ENCODE results near the gene TRIM10.
A peak's percentile ranks its signal among the peaks of the same experiment; 100 is the strongest.
"Not testable (repeated sequence)": the region's sequence is repeated elsewhere in the genome, so short reads cannot be mapped to it uniquely, and the experiment has no call there.

TRIM10 gene

DNA sequence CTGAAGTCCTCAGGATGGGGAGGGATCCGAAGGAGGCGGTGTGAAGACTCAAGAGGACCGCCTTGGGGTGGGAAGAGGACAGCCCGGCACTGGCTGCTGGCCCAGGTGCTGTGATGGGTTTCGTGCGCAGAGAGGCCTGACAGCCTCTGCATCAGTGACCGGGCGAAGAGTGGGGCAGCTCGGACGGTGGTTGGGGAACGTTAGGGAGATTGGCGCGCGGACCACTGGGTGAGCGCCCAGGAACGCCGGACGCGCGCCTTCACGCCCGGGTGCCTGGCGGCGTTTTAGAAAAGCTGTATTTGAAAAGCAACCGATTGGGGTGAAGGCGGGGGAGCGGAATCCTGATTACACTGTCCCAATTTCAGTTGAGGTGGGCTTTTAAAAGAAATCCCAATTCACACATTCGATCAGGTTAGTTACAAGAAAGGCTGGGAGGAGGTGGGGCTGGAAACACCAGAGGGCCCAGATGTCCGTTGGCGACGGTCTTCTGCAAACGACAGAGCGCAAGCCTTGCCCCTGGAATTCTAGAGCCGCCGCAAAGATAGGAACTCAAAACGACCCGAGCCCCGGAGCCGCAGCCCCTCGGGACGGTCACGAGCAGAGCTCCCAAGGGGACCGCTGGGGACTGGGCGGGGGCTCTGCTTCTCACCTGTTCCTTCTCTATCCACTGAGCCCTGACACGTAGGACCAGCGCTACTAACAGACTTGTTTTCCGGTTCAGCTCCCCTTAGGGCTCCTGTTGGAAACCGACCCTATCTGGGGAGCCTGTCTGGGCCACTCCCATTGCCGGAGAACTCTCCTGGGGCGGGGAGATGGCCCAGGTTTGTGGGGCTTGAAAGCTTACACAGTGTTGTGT lies 33.5 kb downstream of the TRIM10 start:
- DNase-seq (ENCODE audit: low read depth): no peak

DNA sequence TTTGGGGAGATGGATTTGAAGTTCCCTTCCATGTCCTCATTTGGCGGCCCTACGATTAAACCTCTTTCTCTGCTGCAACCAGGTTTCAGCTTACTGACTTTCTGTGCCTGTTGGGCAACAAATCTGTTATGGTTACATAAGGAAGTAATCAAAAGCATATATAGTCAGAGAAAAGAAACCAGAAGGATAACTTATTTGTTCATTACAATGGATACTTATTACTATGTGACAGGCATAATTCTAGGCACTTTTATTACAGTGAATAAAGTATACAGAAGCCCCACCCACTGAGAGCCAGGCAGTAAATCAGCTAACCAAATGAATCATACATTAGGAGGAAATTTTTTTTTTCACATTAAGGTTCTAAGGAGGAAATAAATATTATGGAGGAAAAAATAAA lies 38.5 kb downstream of the TRIM10 start:
- no peak for DNase-seq (ENCODE audit: low read depth)

GRCh38 chr6:30121446-30122366 lies 39.3 kb downstream of the TRIM10 start:
- no peak for DNase-seq (ENCODE audit: low read depth)

GRCh38 chr6:30118691-30119090 lies 42.3 kb downstream of the TRIM10 start:
- not testable (repeated sequence) for DNase-seq (ENCODE audit: low read depth)

- no peak for DNase-seq (ENCODE audit: low read depth)
These were observed 44.3 kb downstream of the TRIM10 start for GRCh38 chr6:30116724-30117123.

GRCh38 chr6:30113841-30114240 lies 47.2 kb downstream of the TRIM10 start:
- DNase-seq (ENCODE audit: low read depth): no peak

DNA sequence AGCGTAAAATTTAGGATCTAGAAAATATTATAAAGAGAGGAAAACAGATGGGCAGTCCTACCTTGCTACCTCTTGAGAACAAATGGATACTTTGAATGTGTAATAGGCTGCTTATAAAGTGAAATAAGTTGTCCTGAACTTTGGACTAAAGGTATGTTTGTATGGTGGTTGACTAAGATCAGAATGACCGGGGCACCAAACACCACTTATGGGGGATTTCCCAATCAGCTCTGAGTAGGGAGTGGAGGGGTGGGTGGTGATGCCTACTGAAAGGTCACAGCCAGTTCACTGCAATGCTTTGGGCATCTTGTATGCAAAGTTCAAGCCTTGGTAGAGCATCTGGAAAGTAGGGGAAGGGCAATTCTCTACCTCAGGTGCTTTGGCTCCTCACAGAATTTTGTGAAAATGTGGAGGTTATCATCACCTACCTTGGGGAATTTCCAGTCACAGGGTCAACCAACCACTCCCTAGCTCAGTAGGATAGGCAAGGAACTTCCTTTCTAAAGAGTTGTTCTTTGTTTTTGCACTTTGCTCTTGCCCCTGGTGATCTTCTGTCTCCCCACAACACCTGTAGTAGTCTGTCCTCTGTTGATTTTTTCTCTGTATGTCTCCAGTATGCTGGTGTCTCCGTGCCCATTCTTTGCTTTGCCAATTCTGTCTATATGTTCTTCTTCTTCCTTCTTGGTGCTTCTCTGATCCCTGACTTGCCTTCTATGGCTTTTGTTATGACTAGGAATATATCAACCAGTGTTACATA lies 47.8 kb downstream of the TRIM10 start, which contains the start of gene TRIM31:
Gene TRIM31 (minus strand): TSS at position 88 of the 757 bp plus-strand sequence. CDS start 285 bp downstream, outside the sequence.
- no peak for DNase-seq (ENCODE audit: low read depth)

DNA sequence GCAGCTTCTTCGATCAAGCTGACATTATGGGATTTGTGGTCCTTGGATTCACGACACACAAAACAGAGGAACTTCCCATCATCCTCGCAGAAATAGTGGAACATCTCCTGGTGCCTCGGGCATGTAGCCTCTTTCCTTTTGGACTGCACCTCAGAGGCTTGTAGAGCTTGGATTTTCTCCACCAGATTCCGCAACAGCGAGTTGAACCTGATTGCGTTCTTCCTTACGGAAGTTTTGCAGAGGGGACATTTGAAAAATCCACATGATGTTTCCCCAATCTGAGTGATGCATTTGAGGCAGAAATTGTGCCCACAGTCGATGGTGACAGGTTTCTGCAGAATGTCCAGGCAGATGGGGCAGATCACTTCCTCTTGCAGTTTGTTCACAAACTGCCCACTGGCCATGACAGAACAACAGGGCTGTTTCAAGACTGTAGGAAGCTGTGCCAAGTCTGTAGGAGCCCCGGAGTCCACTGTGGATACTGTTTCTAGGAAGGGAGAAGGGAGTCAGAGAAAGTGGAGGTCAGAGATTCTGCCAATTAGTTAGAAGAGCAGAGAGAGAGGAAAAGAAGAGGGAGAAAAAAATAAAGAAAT lies 48.5 kb downstream of the TRIM10 start:
- no peak for DNase-seq (ENCODE audit: low read depth)

- no peak for DNase-seq (ENCODE audit: low read depth)
These were observed 49.6 kb downstream of the TRIM10 start for GRCh38 chr6:30111266-30111856.

- no peak for DNase-seq (ENCODE audit: low read depth)
These were observed 56.4 kb downstream of the TRIM10 start for GRCh38 chr6:30104661-30105060.

GRCh38 chr6:30103872-30104179 lies 57.2 kb downstream of the TRIM10 start:
- no peak for DNase-seq (ENCODE audit: low read depth)

DNA sequence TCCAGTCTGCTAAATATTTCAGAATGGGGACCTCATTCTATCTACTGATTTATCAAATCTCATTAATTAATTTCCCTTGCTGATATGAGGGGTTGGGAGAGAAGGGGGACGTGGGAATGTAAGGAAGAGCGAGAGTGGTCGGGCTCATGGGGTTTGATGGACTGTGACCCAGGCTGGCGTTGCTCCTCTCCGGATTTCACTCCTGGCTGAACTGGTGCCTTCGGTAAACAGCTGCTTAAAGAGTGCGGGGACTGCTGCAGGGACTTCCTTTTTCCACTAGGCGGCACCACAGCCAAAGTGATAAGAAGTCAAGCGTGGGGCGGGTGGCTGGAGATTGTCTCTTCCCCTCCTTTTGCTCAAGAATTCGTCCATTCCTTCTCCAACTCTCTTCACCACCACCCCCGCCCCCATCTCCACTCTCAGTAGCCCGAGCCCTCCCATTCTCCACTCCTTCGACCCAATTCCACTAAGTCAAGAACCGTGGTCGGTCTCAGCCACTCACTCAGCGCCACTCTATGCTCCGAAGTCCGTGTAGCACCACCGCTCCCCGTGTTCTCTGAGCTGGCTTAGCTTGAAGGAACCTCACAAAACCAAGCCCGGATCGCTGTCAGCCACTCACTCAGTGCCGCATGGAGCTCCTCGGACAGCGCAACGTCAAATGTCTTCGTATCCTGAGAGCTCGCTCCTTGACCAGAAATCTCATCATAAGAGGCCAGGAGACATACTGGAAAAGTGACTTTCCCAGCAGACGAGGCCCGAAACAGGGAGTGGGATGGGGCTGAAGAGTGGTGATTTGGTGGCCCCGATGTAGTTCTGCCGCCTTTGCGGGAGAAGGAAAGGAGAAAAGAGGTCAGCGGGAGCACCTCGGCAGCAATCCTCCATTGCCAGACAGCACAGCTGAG lies 57.8 kb downstream of the TRIM10 start:
- DNase-seq (ENCODE audit: low read depth): peak; percentile 80

- no peak for DNase-seq (ENCODE audit: low read depth)
These were observed 58.5 kb downstream of the TRIM10 start for GRCh38 chr6:30102414-30102969.

All from activated T-cell treated with anti-CD3 and anti-CD28 coated beads for 24 hours (primary cell).